Activated CD8-positive, alpha-beta memory T cell treated with anti-CD3 and anti-CD28 coated beads, Interleukin-2, amount 50 U/mL, for 24 hours (primary cell): ENCODE results near the gene GFRA1.

Experiments used
- DNase-seq: peaks from one replicate; pipeline ENCODE4 v3.0.0-alpha.2; 2020; ENCODE audit errors: extremely low read depth

Gene GFRA1

GRCh38 chr10:116272440-116273283, at the start of gene GFRA1:
Gene GFRA1 (minus strand): TSS chr10:116273206. CDS start chr10:116272029, 1,177 bp downstream.
- no peak for DNase-seq

GRCh38 chr10:116316503-116316902, 43.5 kb upstream of the GFRA1 start:
- DNase-seq, result no peak

- no peak for DNase-seq
Observed at GRCh38 chr10:116312548-116312947, 39.5 kb upstream of the GFRA1 start.

GRCh38 chr10:116311706-116312490, 38.9 kb upstream of the GFRA1 start:
- no peak for DNase-seq

- DNase-seq, result no peak
Observed at GRCh38 chr10:116311016-116311415, 38.0 kb upstream of the GFRA1 start.

- DNase-seq, result no peak
Observed at GRCh38 chr10:116307455-116307854, 34.4 kb upstream of the GFRA1 start.

GRCh38 chr10:116306847-116307246, 33.8 kb upstream of the GFRA1 start:
- no peak for DNase-seq

- DNase-seq, result no peak
Observed at GRCh38 chr10:116304923-116305322, 31.9 kb upstream of the GFRA1 start.

GRCh38 chr10:116300542-116300941, 27.5 kb upstream of the GFRA1 start:
- DNase-seq, result no peak

GRCh38 chr10:116298586-116298985, 25.6 kb upstream of the GFRA1 start:
- no peak for DNase-seq

- no peak for DNase-seq
Observed at GRCh38 chr10:116296291-116296721, 23.3 kb upstream of the GFRA1 start.

GRCh38 chr10:116292493-116292892, 19.5 kb upstream of the GFRA1 start:
- no peak for DNase-seq

GRCh38 chr10:116289652-116290051, 16.6 kb upstream of the GFRA1 start:
- DNase-seq, result no peak

GRCh38 chr10:116287906-116288501, 15.0 kb upstream of the GFRA1 start:
- DNase-seq, result no peak

- DNase-seq, result no peak
Observed at GRCh38 chr10:116286626-116287200, 13.7 kb upstream of the GFRA1 start.

GRCh38 chr10:116281775-116282174, 8.8 kb upstream of the GFRA1 start:
- DNase-seq, result no peak

- no peak for DNase-seq
Observed at GRCh38 chr10:116278846-116279245, 5.8 kb upstream of the GFRA1 start.

GRCh38 chr10:116276981-116277380, 4.0 kb upstream of the GFRA1 start:
- no peak for DNase-seq

- DNase-seq, result no peak
Observed at GRCh38 chr10:116274064-116274904, 1.3 kb upstream of the GFRA1 start.

- no peak for DNase-seq
Observed at GRCh38 chr10:116271593-116272439, 1.2 kb downstream of the GFRA1 start.
